OCI-LY3 (cell line): ENCODE data around the gene USP33.

Source experiments
- H2AFZ ChIP-seq: fragments of 200-600, 300-600 bp; shearing (Covaris generic); 2 replicates; pipeline ENCODE4 v1.6.0; 2014; ENCODE audit warnings: antibody characterized with exemption, low read depth, low read length
- H3K27ac ChIP-seq: fragments of 200-600, 300-600 bp; sonication (generic); 2 replicates; pipeline ENCODE4 v1.5.1; 2014; ENCODE audit warnings: mild to moderate bottlenecking, low read length, moderate library complexity, mixed read lengths
- H3K27me3 ChIP-seq: fragments of 200-600, 300-600 bp; sonication (generic); 2 replicates; pipeline ENCODE4 v1.6.1; 2014; ENCODE audit warnings: low read depth, low read length, mixed read lengths
- H3K36me3 ChIP-seq: fragments of 200-600, 300-600 bp; sonication (generic); replicated peaks from 2 replicates; pipeline ENCODE3; 2014; ENCODE audit warnings: low read depth, low read length, mixed read lengths
- H3K4me1 ChIP-seq: fragments of 300-600, 200-600 bp; sonication (generic); 2 replicates; pipeline ENCODE4 v1.6.1; 2014; ENCODE audit warnings: low read length, mixed read lengths
- H3K4me2 ChIP-seq: fragments of 200-600, 300-600 bp; sonication (generic); 2 replicates; pipeline ENCODE4 v1.6.1; 2014; ENCODE audit warnings: low read length, mixed read lengths
- H3K4me3 ChIP-seq: fragments of 300-600, 200-600 bp; sonication (generic); 2 replicates; pipeline ENCODE4 v1.5.1; 2014; ENCODE audit warnings: antibody characterized with exemption, mild to moderate bottlenecking, low read length, moderate library complexity
- H3K79me2 ChIP-seq: fragments of 300-600, 200-600 bp; shearing (Covaris generic); 2 replicates; pipeline ENCODE4 v1.6.1; 2014; ENCODE audit warnings: mild to moderate bottlenecking, low read length, mixed read lengths
- H3K9ac ChIP-seq: fragments of 300-600, 200-600 bp; shearing (Covaris generic); 2 replicates; pipeline ENCODE4 v1.6.0; 2014; ENCODE audit warnings: mild to moderate bottlenecking, low read length, moderate library complexity
- H3K9me3 ChIP-seq: fragments of 200-600, 300-600 bp; shearing (Covaris generic); 2 replicates; pipeline ENCODE4 v1.6.1; 2014; ENCODE audit warnings: low read length, mixed read lengths; ENCODE audit not compliant: insufficient read depth
- H4K20me1 ChIP-seq: fragments of 200-600, 300-600 bp; sonication (generic); 2 replicates; pipeline ENCODE4 v1.6.1; 2016; ENCODE audit warnings: low read length, mixed read lengths; ENCODE audit not compliant: insufficient read depth
- EZH2phosphoT487 ChIP-seq: fragments of 200-600 bp; shearing (Covaris generic); IDR thresholded peaks from 2 replicates; pipeline ENCODE4 v1.6.1; 2018; ENCODE audit warnings: antibody characterized with exemption, mixed run types, low read depth
- TF ChIP-seq, protein P1 (sequence below): fragments of 200-600, 300-600 bp; sonication (generic); IDR thresholded peaks from 2 replicates; pipeline ENCODE4 v1.5.1; 2014; ENCODE audit warnings: antibody characterized with exemption, low read length, low read depth

The USP33 gene

DNA sequence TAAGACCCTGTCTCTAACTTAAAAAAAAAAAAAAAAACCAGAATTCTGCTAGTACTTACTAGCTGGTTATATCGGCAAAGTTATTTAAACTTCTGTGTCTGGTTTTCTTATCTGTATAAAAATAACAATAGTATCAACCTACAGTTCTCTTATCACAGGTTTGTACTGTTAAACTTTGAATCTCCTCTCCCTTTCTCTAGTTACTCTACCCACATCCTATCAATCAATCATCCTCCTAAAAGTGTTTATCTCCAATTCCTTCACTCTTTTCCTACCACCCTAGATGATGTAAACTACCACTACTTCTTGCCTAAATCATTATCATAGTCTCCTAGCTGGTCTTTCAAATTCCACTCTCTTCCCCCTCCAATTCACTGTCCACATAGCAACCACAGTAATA, 27.6 kb downstream of the USP33 start:
- TF ChIP-seq, protein P1, sequence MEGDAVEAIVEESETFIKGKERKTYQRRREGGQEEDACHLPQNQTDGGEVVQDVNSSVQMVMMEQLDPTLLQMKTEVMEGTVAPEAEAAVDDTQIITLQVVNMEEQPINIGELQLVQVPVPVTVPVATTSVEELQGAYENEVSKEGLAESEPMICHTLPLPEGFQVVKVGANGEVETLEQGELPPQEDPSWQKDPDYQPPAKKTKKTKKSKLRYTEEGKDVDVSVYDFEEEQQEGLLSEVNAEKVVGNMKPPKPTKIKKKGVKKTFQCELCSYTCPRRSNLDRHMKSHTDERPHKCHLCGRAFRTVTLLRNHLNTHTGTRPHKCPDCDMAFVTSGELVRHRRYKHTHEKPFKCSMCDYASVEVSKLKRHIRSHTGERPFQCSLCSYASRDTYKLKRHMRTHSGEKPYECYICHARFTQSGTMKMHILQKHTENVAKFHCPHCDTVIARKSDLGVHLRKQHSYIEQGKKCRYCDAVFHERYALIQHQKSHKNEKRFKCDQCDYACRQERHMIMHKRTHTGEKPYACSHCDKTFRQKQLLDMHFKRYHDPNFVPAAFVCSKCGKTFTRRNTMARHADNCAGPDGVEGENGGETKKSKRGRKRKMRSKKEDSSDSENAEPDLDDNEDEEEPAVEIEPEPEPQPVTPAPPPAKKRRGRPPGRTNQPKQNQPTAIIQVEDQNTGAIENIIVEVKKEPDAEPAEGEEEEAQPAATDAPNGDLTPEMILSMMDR, result no peak
- no peak for TF ChIP-seq EZH2phosphoT487
- no peak overlapping the region for H3K4me3 ChIP-seq
- no peak overlapping the region for H3K27ac ChIP-seq
- H3K79me2 ChIP-seq, result no peaks in the 10 kb centered on the region
- H3K36me3 ChIP-seq, result no peaks in the 10 kb centered on the region
- H4K20me1 ChIP-seq, result no peaks in the 10 kb centered on the region
- no peak overlapping the region for H2AFZ ChIP-seq
- H3K4me1 ChIP-seq, result no peaks in the 10 kb centered on the region
- no peak overlapping the region for H3K4me2 ChIP-seq
- H3K9ac ChIP-seq, result no peak overlapping the region
- no peaks in the 10 kb centered on the region for H3K27me3 ChIP-seq
- H3K9me3 ChIP-seq, result no peaks in the 10 kb centered on the region

GRCh38 chr1:77725706-77726105, 33.9 kb downstream of the USP33 start:
- Histone ChIP-seq H3K27me3 (no peaks in the 10 kb centered on the region), H2AFZ (no peak overlapping the region), H3K79me2 (no peaks in the 10 kb centered on the region), H3K27ac (no peak overlapping the region), H3K9me3 (no peaks in the 10 kb centered on the region), H3K9ac (no peak overlapping the region), H3K4me2 (no peak overlapping the region), H3K36me3 (peaks cover 14% of the 10 kb centered on the region), H4K20me1 (no peaks in the 10 kb centered on the region), H3K4me3 (no peak overlapping the region), H3K4me1 (no peaks in the 10 kb centered on the region)
- TF ChIP-seq EZH2phosphoT487, result no peak
- TF ChIP-seq, protein P1, result no peak

- no peak overlapping the region for H2AFZ ChIP-seq
- peaks cover 22% of the 10 kb centered on the region for H3K36me3 ChIP-seq
- no peak for TF ChIP-seq EZH2phosphoT487
- TF ChIP-seq, protein P1, result no peak
- H3K4me1 ChIP-seq, result no peaks in the 10 kb centered on the region
- H3K79me2 ChIP-seq, result no peaks in the 10 kb centered on the region
- no peak overlapping the region for H3K4me2 ChIP-seq
- no peaks in the 10 kb centered on the region for H3K9me3 ChIP-seq
- no peak overlapping the region for H3K27ac ChIP-seq
- H3K4me3 ChIP-seq, result no peak overlapping the region
- no peak overlapping the region for H3K9ac ChIP-seq
- H3K27me3 ChIP-seq, result no peaks in the 10 kb centered on the region
- no peaks in the 10 kb centered on the region for H4K20me1 ChIP-seq
Observed at GRCh38 chr1:77718181-77718580, 41.5 kb downstream of the USP33 start.

DNA sequence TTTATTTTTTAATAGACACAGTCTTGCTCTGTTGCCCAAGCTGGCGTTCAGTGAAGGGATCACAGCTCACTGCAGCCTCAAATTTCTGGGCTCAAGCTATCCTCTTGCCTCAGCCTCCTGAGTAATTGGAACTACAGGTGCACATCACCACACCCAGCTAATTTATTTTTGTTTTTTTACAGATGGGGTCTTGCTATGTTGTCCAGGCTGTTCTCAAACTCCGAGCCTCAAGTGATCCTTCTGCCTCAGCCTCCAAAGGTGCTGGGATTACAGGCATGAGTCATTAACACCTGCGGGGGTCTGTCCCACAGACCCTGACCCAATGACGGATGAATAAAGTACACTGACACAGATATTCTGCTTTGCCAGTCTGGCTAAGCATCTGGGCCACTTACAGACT, 43.6 kb downstream of the USP33 start:
- no peak overlapping the region for H3K27ac ChIP-seq
- no peaks in the 10 kb centered on the region for H4K20me1 ChIP-seq
- no peak overlapping the region for H3K9ac ChIP-seq
- no peaks in the 10 kb centered on the region for H3K4me1 ChIP-seq
- peaks cover 11% of the 10 kb centered on the region for H3K36me3 ChIP-seq
- TF ChIP-seq, protein P1, result no peak
- TF ChIP-seq EZH2phosphoT487, result no peak
- H3K79me2 ChIP-seq, result no peaks in the 10 kb centered on the region
- no peak overlapping the region for H3K4me2 ChIP-seq
- H3K27me3 ChIP-seq, result no peaks in the 10 kb centered on the region
- no peaks in the 10 kb centered on the region for H3K9me3 ChIP-seq
- H3K4me3 ChIP-seq, result no peak overlapping the region
- no peak overlapping the region for H2AFZ ChIP-seq
